ENCODE results near the gene SLC36A4. TPM values are rescaled to one million over a fixed set of nuclear protein-coding genes. Genes with fewer than 3 reads are reported as not detected.

SLC36A4 gene
- total RNA-seq, 1 donor from 2014 or later = 67.6 TPM

DNA sequence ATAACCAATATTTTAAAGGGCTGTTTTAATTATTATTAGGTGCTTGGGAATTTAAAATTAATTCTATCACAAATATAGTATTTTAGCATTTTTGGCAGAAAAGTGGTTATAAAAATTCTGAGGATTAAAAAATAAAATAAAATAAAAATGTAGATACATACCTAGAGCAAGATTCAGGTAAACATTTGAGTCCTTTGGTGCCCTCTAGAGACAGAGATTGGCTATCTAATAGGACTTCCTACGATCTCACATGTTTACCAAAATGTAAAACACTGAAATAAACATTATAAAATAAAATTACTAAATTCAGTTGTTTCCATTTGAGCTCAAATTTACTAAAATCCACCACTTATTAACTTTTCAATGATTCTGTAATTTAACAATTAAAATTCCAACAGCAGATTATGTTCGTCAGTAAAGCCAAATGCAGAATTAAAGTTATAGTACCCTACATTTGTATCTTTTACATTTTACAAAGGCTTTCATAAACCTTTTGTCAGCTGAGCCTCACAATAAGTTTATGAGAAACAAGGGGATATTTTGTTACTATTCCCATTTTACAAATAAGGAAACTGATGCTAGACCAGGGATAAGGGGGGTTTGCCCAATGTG lies 27.7 kb downstream of the SLC36A4 start:
- H3K4me1 ChIP-seq = no peaks in the 10 kb centered on the region
- TF ChIP-seq, protein P1, sequence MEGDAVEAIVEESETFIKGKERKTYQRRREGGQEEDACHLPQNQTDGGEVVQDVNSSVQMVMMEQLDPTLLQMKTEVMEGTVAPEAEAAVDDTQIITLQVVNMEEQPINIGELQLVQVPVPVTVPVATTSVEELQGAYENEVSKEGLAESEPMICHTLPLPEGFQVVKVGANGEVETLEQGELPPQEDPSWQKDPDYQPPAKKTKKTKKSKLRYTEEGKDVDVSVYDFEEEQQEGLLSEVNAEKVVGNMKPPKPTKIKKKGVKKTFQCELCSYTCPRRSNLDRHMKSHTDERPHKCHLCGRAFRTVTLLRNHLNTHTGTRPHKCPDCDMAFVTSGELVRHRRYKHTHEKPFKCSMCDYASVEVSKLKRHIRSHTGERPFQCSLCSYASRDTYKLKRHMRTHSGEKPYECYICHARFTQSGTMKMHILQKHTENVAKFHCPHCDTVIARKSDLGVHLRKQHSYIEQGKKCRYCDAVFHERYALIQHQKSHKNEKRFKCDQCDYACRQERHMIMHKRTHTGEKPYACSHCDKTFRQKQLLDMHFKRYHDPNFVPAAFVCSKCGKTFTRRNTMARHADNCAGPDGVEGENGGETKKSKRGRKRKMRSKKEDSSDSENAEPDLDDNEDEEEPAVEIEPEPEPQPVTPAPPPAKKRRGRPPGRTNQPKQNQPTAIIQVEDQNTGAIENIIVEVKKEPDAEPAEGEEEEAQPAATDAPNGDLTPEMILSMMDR (IDR thresholded peaks at IDR 0.05) = peak; percentile 65
- TF ChIP-seq EZH2phosphoT487 (IDR thresholded peaks at IDR 0.05) = no peak
- no peak for TF ChIP-seq EZH2 (IDR thresholded peaks at IDR 0.05)
- H3K4me3 Mint-ChIP-seq = no peak overlapping the region
- H3K27ac ChIP-seq = no peak overlapping the region
- peaks cover 5% of the 10 kb centered on the region for H4K20me1 ChIP-seq (ENCODE audit: low read depth)
- no peak overlapping the region for H3K4me2 ChIP-seq
- no peaks in the 10 kb centered on the region for H3K9me3 ChIP-seq (ENCODE audit: low read depth)
- H3F3A ChIP-seq (ENCODE audit: low read depth) = peaks cover 16% of the 10 kb centered on the region
- peaks cover 7% of the 10 kb centered on the region for H3K36me3 ChIP-seq
- no peaks in the 10 kb centered on the region for H3K27me3 ChIP-seq
- no peak overlapping the region for H3K4me3 ChIP-seq
- peak; percentile 34 for DNase-seq (ENCODE audit: low spot score)
- H3K9ac ChIP-seq = no peak overlapping the region
- no peaks in the 10 kb centered on the region for H3K4me1 Mint-ChIP-seq
- no peaks in the 10 kb centered on the region for H3K27me3 Mint-ChIP-seq (ENCODE audit: insufficient read depth, low read depth)
- H3K36me3 Mint-ChIP-seq = no peaks in the 10 kb centered on the region
- H2AFZ ChIP-seq (replicated peaks) = no peak overlapping the region
- no peaks in the 10 kb centered on the region for H3K9me3 Mint-ChIP-seq
- no peak overlapping the region for H3K27ac Mint-ChIP-seq
- no peaks in the 10 kb centered on the region for H3K79me2 ChIP-seq (ENCODE audit: low read depth)

DNA sequence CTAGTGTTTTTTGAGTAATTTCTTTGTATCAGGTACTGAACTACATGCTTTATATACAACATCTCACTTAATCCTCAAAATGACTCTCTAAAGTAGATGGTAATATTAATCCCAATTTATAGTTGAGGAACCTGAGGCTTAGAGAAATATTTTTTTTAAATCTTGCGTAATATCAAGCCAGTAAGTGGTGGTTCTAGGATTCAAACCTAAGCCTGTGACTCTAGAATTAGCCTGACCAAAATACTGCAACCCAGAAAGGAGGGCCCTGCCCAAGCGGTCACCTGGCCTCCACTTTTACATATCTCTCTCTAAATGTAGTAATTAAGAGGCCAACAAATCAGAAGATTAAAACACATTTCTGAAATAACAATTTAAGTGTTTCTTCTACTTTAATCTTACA lies 28.6 kb downstream of the SLC36A4 start:
- TF ChIP-seq EZH2phosphoT487 (IDR thresholded peaks at IDR 0.05) (no peak), EZH2 (IDR thresholded peaks at IDR 0.05) (no peak)
- TF ChIP-seq, protein P1 (IDR thresholded peaks at IDR 0.05) = no peak
- no peaks in the 10 kb centered on the region for H3K9me3 Mint-ChIP-seq
- H3K4me1 ChIP-seq = no peaks in the 10 kb centered on the region
- no peaks in the 10 kb centered on the region for H3K27me3 Mint-ChIP-seq (ENCODE audit: insufficient read depth, low read depth)
- no peak overlapping the region for H3K4me3 Mint-ChIP-seq
- H3K27ac ChIP-seq = no peak overlapping the region
- no peak overlapping the region for H3K9ac ChIP-seq
- H3K27me3 ChIP-seq = no peaks in the 10 kb centered on the region
- no peaks in the 10 kb centered on the region for H3K9me3 ChIP-seq (ENCODE audit: low read depth)
- no peaks in the 10 kb centered on the region for H3K79me2 ChIP-seq (ENCODE audit: low read depth)
- no peaks in the 10 kb centered on the region for H3K4me1 Mint-ChIP-seq
- H3K36me3 Mint-ChIP-seq = peaks cover 6% of the 10 kb centered on the region
- H2AFZ ChIP-seq (replicated peaks) = no peak overlapping the region
- no peak overlapping the region for H3K4me3 ChIP-seq
- no peak overlapping the region for H3K27ac Mint-ChIP-seq
- H3F3A ChIP-seq (ENCODE audit: low read depth) = peaks cover 16% of the 10 kb centered on the region
- peaks cover 5% of the 10 kb centered on the region for H4K20me1 ChIP-seq (ENCODE audit: low read depth)
- no peak for DNase-seq (ENCODE audit: low spot score)
- H3K4me2 ChIP-seq = no peak overlapping the region
- H3K36me3 ChIP-seq = peaks cover 15% of the 10 kb centered on the region

DNA sequence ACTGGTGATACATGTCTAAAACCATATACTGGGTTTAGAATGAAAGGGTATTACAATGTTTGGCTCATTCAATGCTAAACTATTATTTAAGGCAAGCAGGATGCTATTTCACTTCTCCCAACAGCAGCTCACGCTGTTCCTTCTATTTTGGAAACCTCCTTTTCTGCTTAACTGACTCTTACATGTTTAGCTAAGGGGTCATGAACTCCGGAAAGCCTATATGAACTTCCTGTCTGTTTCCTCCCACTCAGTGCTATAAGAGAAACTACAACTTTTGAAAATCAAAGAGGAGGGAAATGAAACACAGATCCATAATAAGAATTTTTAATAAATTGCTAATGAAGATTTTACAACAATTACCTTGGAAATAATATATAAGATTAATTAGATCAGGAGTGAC lies 30.9 kb downstream of the SLC36A4 start:
- Histone ChIP-seq H2AFZ (replicated peaks) (no peak overlapping the region), H3K4me2 (no peak overlapping the region), H3K4me1 (no peaks in the 10 kb centered on the region), H3K27ac (no peak overlapping the region), H3K4me3 (no peak overlapping the region), H3K36me3 (peaks cover 26% of the 10 kb centered on the region), H3K79me2 (ENCODE audit: low read depth) (no peaks in the 10 kb centered on the region), H4K20me1 (ENCODE audit: low read depth) (peaks cover 5% of the 10 kb centered on the region), H3F3A (ENCODE audit: low read depth) (peaks cover 15% of the 10 kb centered on the region), H3K9ac (no peak overlapping the region), H3K9me3 (ENCODE audit: low read depth) (no peaks in the 10 kb centered on the region), H3K27me3 (no peaks in the 10 kb centered on the region)
- Mint-ChIP-seq H3K27me3 (ENCODE audit: insufficient read depth, low read depth) (no peaks in the 10 kb centered on the region), H3K4me1 (no peaks in the 10 kb centered on the region), H3K4me3 (no peak overlapping the region), H3K9me3 (no peaks in the 10 kb centered on the region), H3K27ac (no peak overlapping the region), H3K36me3 (peaks cover 16% of the 10 kb centered on the region)
- no peak for DNase-seq (ENCODE audit: low spot score)
- no peak for TF ChIP-seq EZH2 (IDR thresholded peaks at IDR 0.05)
- TF ChIP-seq EZH2phosphoT487 (IDR thresholded peaks at IDR 0.05) = no peak
- TF ChIP-seq, protein P1 (IDR thresholded peaks at IDR 0.05) = no peak
